RWPE2 (cell line): ENCODE measurements around the gene DOK5.

Experiments
- ATAC-seq: fragments of 200-7000 bp; cut with Tn5 transposase; 3 replicates; pipeline ENCODE4 v1.9.1; 2021; ENCODE audit warnings: low read depth
- DNase-seq: peaks from one replicate; pipeline ENCODE4 v3.0.0-alpha.2; 2020; ENCODE audit warnings: low spot score
- H3K27ac ChIP-seq: fragments of 450-650 bp; 2 replicates; pipeline ENCODE4 v1.5.1; 2017; ENCODE audit warnings: mild to moderate bottlenecking; ENCODE audit not compliant: poor library complexity, severe bottlenecking
- H3K27me3 ChIP-seq: fragments of 250-450 bp; sonication (Bioruptor Pico); 2 replicates; pipeline ENCODE4 v1.5.1; 2021; ENCODE audit warnings: mild to moderate bottlenecking, moderate library complexity; ENCODE audit not compliant: insufficient read depth, poor library complexity, severe bottlenecking
- H3K36me3 ChIP-seq: fragments of 250-450 bp; sonication (Bioruptor Pico); 2 replicates; pipeline ENCODE4 v1.5.1; 2020; ENCODE audit warnings: low read depth, mild to moderate bottlenecking, moderate library complexity
- H3K4me1 ChIP-seq: fragments of 250-450 bp; sonication (Bioruptor Pico); 2 replicates; pipeline ENCODE4 v1.5.1; 2021; ENCODE audit warnings: mild to moderate bottlenecking, moderate library complexity; ENCODE audit not compliant: insufficient read depth, poor library complexity, severe bottlenecking
- H3K4me3 ChIP-seq: fragments of 250-450 bp; sonication (Bioruptor Pico); 2 replicates; pipeline ENCODE4 v1.5.1; 2021; ENCODE audit warnings: mild to moderate bottlenecking, moderate library complexity; ENCODE audit not compliant: severe bottlenecking
- H3K9me3 ChIP-seq: fragments of 250-450 bp; sonication (Bioruptor Pico); 2 replicates; pipeline ENCODE4 v1.5.1; 2021; ENCODE audit warnings: mild to moderate bottlenecking, moderate library complexity; ENCODE audit not compliant: severe bottlenecking
- CTCF ChIP-seq: fragments of 450-650 bp; IDR thresholded peaks from one replicate; pipeline ENCODE4 v1.5.1; 2017; ENCODE audit warnings: mild to moderate bottlenecking, moderate library complexity; ENCODE audit not compliant: poor library complexity, severe bottlenecking

Gene DOK5

DNA sequence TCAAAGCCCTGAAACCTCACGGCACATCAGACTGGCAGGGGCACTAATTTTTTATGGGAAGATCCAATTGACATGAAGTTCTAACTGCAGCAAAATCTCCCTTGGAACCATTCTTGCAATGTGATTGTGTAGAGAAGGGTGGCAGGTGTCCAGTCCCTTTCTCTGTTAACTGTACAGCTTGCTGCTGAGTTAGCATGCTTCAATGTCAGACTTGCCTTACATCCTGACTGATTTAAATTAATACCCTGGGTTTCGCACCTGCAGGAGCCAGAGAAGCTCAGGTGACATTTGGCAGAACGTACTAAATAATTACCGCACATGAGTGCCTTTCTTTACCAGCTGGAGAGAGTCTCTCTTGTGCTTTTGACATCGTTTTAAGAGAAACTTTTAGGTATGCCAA, 123.0 kb downstream of the DOK5 start:
- DNase-seq (no peak), ATAC-seq (no peak)
- Histone ChIP-seq H3K9me3 (no peaks in the 10 kb centered on the region), H3K4me3 (no peak overlapping the region), H3K27me3 (peaks cover 34% of the 10 kb centered on the region), H3K27ac (no peak overlapping the region), H3K36me3 (no peaks in the 10 kb centered on the region), H3K4me1 (no peaks in the 10 kb centered on the region)
- TF ChIP-seq CTCF = no peak

GRCh38 chr20:54600634-54601033, 125.2 kb downstream of the DOK5 start:
- no peak for DNase-seq
- Histone ChIP-seq H3K27me3 (peaks cover 36% of the 10 kb centered on the region), H3K27ac (no peak overlapping the region), H3K4me1 (no peaks in the 10 kb centered on the region), H3K9me3 (no peaks in the 10 kb centered on the region), H3K36me3 (no peaks in the 10 kb centered on the region), H3K4me3 (no peak overlapping the region)
- ATAC-seq = no peak
- TF ChIP-seq CTCF = no peak

DNA sequence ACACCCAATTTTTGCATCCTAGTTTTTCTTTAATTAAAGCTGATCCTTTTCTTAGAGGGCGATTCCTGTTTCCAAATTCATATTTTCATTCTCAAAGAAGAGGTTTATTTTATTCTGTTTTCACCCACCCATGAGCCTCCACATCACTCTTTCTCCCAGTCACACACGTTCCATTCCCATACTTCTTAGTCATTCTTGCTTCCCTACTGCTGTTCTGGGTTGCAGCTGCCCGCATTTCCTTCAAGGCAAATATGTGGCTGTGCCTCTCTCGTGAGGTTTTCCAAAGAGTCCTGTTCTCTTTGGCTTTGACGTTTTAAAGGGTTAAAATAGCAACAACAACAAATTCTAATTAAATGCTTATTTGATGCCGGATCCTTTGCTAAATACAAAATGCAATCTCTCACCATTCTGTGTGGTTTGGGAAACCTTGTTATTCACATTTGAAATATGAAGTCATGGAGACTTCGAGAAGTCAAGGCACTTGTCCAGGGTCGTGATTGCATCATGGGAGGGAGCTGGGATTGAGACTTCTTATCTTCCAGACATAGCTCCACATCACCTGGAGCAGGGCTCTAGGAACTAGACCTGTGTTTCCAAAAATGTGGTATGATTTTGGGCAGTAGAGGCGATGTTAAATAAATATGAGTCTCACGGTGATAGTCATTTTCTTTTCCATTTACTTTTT, 126.6 kb downstream of the DOK5 start:
- H3K4me1 ChIP-seq = no peaks in the 10 kb centered on the region
- ATAC-seq (no peak), DNase-seq (no peak)
- H3K27me3 ChIP-seq = peaks cover 29% of the 10 kb centered on the region
- H3K36me3 ChIP-seq = no peaks in the 10 kb centered on the region
- no peak for TF ChIP-seq CTCF
- no peak overlapping the region for H3K4me3 ChIP-seq
- H3K9me3 ChIP-seq = no peaks in the 10 kb centered on the region
- H3K27ac ChIP-seq = no peak overlapping the region

- no peak for TF ChIP-seq CTCF
- no peak overlapping the region for H3K27ac ChIP-seq
- ATAC-seq (peak; percentile 11; the same call in 1 of the 3 replicates), DNase-seq (no peak)
- H3K4me3 ChIP-seq = no peak overlapping the region
- H3K27me3 ChIP-seq = peaks cover 6% of the 10 kb centered on the region
- no peaks in the 10 kb centered on the region for H3K9me3 ChIP-seq
- H3K4me1 ChIP-seq = no peaks in the 10 kb centered on the region
- H3K36me3 ChIP-seq = no peaks in the 10 kb centered on the region
Measured at GRCh38 chr20:54605319-54605718, 129.9 kb downstream of the DOK5 start.

GRCh38 chr20:54606380-54606779, 131.0 kb downstream of the DOK5 start:
- no peak overlapping the region for H3K27ac ChIP-seq
- H3K27me3 ChIP-seq = peaks cover 15% of the 10 kb centered on the region
- no peak for ATAC-seq
- H3K36me3 ChIP-seq = no peaks in the 10 kb centered on the region
- H3K9me3 ChIP-seq = no peaks in the 10 kb centered on the region
- DNase-seq = no peak
- no peak overlapping the region for H3K4me3 ChIP-seq
- H3K4me1 ChIP-seq = no peaks in the 10 kb centered on the region
- no peak for TF ChIP-seq CTCF
